ENCODE results near the gene PSMB2.
"Not testable (repeated sequence)": the region's sequence is repeated elsewhere in the genome, so short reads cannot be mapped to it uniquely, and the experiment has no call there.

The PSMB2 gene

DNA sequence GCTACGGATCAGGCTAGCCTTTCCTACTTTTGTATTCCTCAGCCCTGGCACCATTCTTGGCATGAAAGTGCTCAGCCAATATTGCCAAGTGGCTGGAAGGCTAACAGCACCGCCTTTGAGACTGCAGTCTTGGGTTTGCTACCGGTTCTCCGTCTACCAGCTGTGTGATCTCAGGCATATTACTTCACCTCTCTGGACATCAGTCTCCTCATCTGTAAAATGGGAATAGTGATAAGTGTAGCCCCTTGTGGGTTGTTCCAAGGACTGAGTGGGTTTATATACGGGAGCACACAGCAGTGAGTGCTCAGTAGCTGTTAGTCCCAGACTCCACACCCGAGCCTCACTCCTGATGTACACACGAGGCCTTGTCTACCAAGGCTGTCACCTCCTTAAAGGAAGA lies 54.5 kb downstream of the PSMB2 start:
- Mint-ChIP-seq H3K27me3 (no peaks in the 10 kb centered on the region), H3K27ac (ENCODE audit: low read depth) (no peak overlapping the region), H3K36me3 (ENCODE audit: insufficient read depth) (peaks cover 5% of the 10 kb centered on the region), H3K9me3 (no peaks in the 10 kb centered on the region), H3K4me1 (peaks cover 21% of the 10 kb centered on the region), H3K4me3 (no peak overlapping the region)
- ATAC-seq (replicated peaks; ENCODE audit: extremely low read depth, poor library complexity, severe bottlenecking) (no peak), DNase-seq (ENCODE audit: low spot score in 2 of 2) (no peak)

DNA sequence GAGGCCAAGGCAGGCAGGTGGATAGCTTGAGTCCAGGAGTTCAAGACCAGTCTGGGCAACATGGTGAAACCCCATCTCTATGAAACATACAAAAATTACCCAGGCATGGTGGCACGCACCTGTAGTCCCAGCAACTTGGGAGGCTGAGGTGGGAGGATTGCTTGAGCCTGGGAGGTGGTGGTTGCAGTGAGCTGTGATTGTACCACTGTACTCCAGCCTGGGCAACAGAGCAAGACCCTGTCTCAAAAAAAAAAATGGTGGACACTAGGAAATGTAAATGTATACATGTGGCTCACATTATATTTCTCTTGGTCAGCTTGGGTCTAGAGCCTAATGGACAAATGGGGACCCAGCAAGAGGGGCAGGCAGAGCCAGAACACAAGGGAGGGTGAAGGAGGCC lies 55.5 kb downstream of the PSMB2 start:
- DNase-seq (ENCODE audit: low spot score in 2 of 2); H3K9me3 Mint-ChIP-seq; H3K36me3 Mint-ChIP-seq (ENCODE audit: insufficient read depth); H3K4me3 Mint-ChIP-seq; H3K27me3 Mint-ChIP-seq; ATAC-seq (replicated peaks; ENCODE audit: extremely low read depth, poor library complexity, severe bottlenecking); H3K27ac Mint-ChIP-seq (ENCODE audit: low read depth): not testable (repeated sequence)
- peaks cover 21% of the 10 kb centered on the region for H3K4me1 Mint-ChIP-seq

DNA sequence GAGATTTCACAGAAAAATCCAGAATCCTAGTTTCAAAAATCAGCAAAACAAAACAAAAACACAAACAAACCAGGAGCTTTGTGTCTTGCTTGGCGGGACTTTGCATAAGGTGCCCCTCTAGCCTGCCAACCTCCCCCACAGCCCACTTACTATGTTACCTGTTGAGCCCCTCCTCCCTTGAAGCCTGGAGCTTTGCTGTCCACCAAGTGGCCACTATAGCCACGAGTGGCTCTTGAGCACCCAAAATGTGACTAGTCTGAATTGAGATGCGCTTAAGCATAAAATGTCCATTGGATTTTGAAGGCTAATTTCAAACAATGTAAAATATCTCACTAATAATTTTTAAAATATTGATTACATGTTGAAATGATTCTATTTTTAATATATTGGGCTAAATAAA lies 56.0 kb downstream of the PSMB2 start:
- H3K27ac Mint-ChIP-seq (ENCODE audit: low read depth) = no peak overlapping the region
- ATAC-seq (replicated peaks; ENCODE audit: extremely low read depth, poor library complexity, severe bottlenecking) (no peak), DNase-seq (ENCODE audit: low spot score in 2 of 2) (no peak)
- no peaks in the 10 kb centered on the region for H3K27me3 Mint-ChIP-seq
- no peak overlapping the region for H3K4me3 Mint-ChIP-seq
- peaks cover 21% of the 10 kb centered on the region for H3K4me1 Mint-ChIP-seq
- H3K36me3 Mint-ChIP-seq (ENCODE audit: insufficient read depth) = peaks cover 3% of the 10 kb centered on the region
- no peaks in the 10 kb centered on the region for H3K9me3 Mint-ChIP-seq

DNA sequence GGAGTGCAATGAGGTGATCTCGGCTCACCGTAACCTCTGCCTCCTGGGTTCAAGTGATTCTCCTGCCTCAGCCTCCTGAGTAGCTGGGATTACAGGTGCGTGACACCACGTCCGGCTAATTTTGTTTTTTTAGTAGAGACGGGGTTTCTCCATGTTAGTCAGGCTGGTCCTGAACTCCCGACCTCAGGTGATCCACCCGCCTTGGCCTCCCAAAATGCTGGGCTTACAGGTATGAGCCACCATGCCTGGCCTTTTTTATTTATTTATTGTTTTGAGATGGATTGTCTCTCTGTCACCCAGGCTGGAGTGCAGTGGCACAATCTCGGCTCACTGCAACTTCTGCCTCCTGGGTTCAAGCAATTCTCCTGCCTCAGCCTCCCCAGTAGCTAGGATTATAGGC lies 59.7 kb downstream of the PSMB2 start:
- not testable (repeated sequence) for DNase-seq (ENCODE audit: low spot score in 2 of 2); H3K4me3 Mint-ChIP-seq; H3K36me3 Mint-ChIP-seq (ENCODE audit: insufficient read depth); H3K9me3 Mint-ChIP-seq; ATAC-seq (replicated peaks; ENCODE audit: extremely low read depth, poor library complexity, severe bottlenecking); H3K27me3 Mint-ChIP-seq; H3K27ac Mint-ChIP-seq (ENCODE audit: low read depth)
- peaks cover 22% of the 10 kb centered on the region for H3K4me1 Mint-ChIP-seq

- DNase-seq (ENCODE audit: low spot score in 2 of 2) (no peak), ATAC-seq (replicated peaks; ENCODE audit: extremely low read depth, poor library complexity, severe bottlenecking) (no peak)
- Mint-ChIP-seq H3K4me3 (no peak overlapping the region), H3K4me1 (peaks cover 24% of the 10 kb centered on the region), H3K36me3 (ENCODE audit: insufficient read depth) (peaks cover 8% of the 10 kb centered on the region), H3K9me3 (no peaks in the 10 kb centered on the region), H3K27ac (ENCODE audit: low read depth) (no peak overlapping the region), H3K27me3 (no peaks in the 10 kb centered on the region)
Measured at GRCh38 chr1:35580949-35581388, 60.4 kb downstream of the PSMB2 start.

- DNase-seq (ENCODE audit: low spot score in 2 of 2) (peak; percentile 39 to 65), ATAC-seq (replicated peaks; ENCODE audit: extremely low read depth, poor library complexity, severe bottlenecking) (peak; percentile 90)
- Mint-ChIP-seq H3K36me3 (ENCODE audit: insufficient read depth) (peaks cover 7% of the 10 kb centered on the region), H3K27ac (ENCODE audit: low read depth) (peak overlapping the region; percentile 88), H3K9me3 (no peaks in the 10 kb centered on the region), H3K27me3 (no peaks in the 10 kb centered on the region), H3K4me1 (peaks cover 32% of the 10 kb centered on the region), H3K4me3 (peak overlapping the region; percentile 83)
Measured at GRCh38 chr1:35577071-35577998, 64.0 kb downstream of the PSMB2 start.

DNA sequence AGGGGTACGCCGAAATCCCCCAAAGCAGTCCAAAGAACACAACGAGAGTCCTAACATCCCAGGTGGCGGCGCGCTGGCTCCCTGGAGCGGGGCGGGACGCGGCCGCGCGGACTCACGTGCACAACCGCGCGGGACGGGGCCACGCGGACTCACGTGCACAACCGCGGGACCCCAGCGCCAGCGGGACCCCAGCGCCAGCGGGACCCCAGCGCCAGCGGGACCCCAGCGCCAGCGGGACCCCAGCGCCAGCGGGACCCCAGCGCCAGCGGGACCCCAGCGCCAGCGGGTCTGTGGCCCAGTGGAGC lies 64.6 kb downstream of the PSMB2 start:
- not testable (repeated sequence) for H3K9me3 Mint-ChIP-seq; DNase-seq (ENCODE audit: low spot score in 2 of 2)

DNA sequence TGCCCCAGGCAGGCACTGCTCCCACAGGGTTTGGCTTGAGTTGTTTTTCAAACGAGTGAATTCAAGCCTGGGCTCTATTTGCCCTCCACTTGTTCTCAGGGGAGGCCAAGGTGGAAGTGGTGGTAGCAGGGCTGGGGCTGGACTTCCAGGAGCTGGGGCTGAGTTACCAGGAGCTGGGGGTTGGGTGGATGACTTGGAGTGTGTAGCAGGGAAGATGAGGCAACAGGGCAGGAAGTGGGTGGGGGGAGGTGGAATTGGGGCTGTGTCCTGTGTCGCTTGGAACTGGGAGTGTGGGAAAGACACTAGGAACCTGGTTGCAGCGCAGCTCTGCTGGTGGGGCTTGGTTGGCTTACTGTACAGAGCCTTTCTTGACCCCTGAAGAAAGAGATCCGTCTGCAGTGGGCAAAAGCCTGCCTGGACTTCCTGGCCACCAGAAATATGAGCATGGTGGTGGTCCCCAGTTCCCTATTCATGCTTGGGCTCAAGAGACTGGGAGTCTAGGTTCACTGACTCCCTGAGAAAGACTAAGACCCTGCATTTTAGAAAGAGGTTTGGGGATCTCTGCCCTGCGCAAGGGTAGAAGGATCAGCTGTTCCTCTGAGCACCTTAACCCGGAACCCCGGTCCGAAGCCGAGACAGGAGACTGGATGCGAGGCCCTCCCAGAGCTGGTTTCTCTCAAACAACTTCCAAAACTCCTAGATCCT lies 65.1 kb downstream of the PSMB2 start:
- Mint-ChIP-seq H3K4me1 (peaks cover 32% of the 10 kb centered on the region), H3K27ac (ENCODE audit: low read depth) (peak overlapping the region; percentile 88), H3K4me3 (peak overlapping the region; percentile 83), H3K36me3 (ENCODE audit: insufficient read depth) (peaks cover 7% of the 10 kb centered on the region), H3K9me3 (no peaks in the 10 kb centered on the region), H3K27me3 (no peaks in the 10 kb centered on the region)
- DNase-seq (ENCODE audit: low spot score in 2 of 2) (no peak), ATAC-seq (replicated peaks; ENCODE audit: extremely low read depth, poor library complexity, severe bottlenecking) (no peak)

More for the DNA sequence above, 64.6 kb downstream of the PSMB2 start:
- peak overlapping the region; percentile 83 for H3K4me3 Mint-ChIP-seq
- not testable (repeated sequence) for H3K27me3 Mint-ChIP-seq; ATAC-seq (replicated peaks; ENCODE audit: extremely low read depth, poor library complexity, severe bottlenecking); H3K36me3 Mint-ChIP-seq (ENCODE audit: insufficient read depth)
- peak overlapping the region; percentile 88 for H3K27ac Mint-ChIP-seq (ENCODE audit: low read depth)
- peaks cover 32% of the 10 kb centered on the region for H3K4me1 Mint-ChIP-seq

DNA sequence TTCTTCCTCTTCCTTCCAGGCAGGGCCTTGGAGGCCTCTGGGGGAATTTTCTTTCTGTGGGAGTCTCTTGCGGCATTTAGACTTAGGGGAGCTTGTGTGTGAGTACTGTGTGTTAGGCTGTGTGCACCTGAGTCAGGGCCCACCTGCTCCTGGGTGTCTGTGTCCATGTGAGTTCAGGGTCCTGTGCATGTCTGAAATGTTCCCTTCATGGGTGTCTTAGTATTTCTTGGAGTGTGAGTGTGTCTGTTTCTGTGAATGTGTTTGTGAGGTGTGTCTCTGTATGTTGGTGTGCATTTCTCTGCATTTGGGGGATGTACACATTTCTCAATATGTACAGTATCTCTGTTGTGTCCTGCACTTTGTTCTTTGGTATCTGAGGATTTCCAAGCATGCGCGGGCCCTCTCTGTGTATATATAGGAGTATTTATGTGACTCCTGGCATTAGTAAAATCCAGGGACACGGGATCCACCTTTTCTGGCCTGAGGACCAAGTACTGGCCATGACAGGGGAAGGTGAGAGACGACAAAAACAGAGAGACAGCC lies 65.8 kb downstream of the PSMB2 start:
- no peak for ATAC-seq (replicated peaks; ENCODE audit: extremely low read depth, poor library complexity, severe bottlenecking)
- H3K27ac Mint-ChIP-seq (ENCODE audit: low read depth) = peak overlapping the region; percentile 88

DNA sequence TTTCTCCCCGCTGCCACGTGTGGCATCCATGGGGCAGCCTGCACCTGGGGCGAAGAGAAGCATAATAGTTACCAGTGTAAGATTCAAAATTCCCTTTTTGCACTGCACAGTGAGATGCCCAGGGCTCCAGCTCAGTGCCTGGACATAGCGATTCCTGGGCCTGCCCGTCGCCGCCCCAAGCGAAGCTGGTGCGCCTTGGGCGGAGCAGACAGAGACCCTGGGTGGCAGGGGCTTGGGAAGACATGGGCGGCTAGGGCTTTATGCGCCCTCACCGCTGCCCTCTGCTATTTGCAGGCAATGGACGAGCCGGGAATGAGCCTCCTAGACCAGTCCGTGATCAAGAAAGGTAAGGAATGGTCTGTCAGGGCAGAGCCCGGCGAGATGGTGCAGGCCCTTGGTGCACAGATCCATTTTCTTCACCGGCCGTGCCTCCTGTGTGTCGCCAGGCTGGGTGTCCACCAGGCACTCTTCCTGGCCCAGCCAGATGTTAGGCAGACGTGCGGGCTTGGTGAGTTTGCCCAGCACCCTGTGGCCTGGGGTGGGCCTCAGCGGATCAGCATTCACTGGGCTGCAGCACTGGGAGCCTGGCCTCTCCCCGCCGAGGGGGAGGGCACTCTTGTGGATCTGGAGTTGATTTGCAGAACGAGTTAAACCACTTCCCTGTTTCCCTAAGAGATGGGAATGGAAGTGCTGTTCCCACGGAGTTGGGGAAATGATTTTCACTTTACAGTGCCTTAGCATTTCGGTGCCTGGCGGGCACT lies 66.5 kb downstream of the PSMB2 start:
- Mint-ChIP-seq H3K27me3 (no peaks in the 10 kb centered on the region), H3K36me3 (ENCODE audit: insufficient read depth) (peaks cover 7% of the 10 kb centered on the region), H3K4me3 (peak overlapping the region; percentile 83), H3K4me1 (peaks cover 39% of the 10 kb centered on the region), H3K9me3 (no peaks in the 10 kb centered on the region), H3K27ac (ENCODE audit: low read depth) (no peak overlapping the region)
- ATAC-seq (replicated peaks; ENCODE audit: extremely low read depth, poor library complexity, severe bottlenecking) = no peak
- no peak for DNase-seq (ENCODE audit: low spot score in 2 of 2)

More for the DNA sequence above, 65.8 kb downstream of the PSMB2 start:
- H3K4me1 Mint-ChIP-seq = peaks cover 32% of the 10 kb centered on the region
- peaks cover 7% of the 10 kb centered on the region for H3K36me3 Mint-ChIP-seq (ENCODE audit: insufficient read depth)
- no peaks in the 10 kb centered on the region for H3K27me3 Mint-ChIP-seq
- no peaks in the 10 kb centered on the region for H3K9me3 Mint-ChIP-seq
- H3K4me3 Mint-ChIP-seq = peak overlapping the region; percentile 83
- DNase-seq (ENCODE audit: low spot score in 2 of 2) = no peak

GRCh38 chr1:35574125-35574654 lies 67.1 kb downstream of the PSMB2 start:
- Mint-ChIP-seq H3K36me3 (ENCODE audit: insufficient read depth) (peaks cover 7% of the 10 kb centered on the region), H3K27ac (ENCODE audit: low read depth) (no peak overlapping the region), H3K27me3 (no peaks in the 10 kb centered on the region), H3K4me1 (peaks cover 45% of the 10 kb centered on the region), H3K9me3 (no peaks in the 10 kb centered on the region), H3K4me3 (no peak overlapping the region)
- ATAC-seq (replicated peaks; ENCODE audit: extremely low read depth, poor library complexity, severe bottlenecking) (no peak), DNase-seq (ENCODE audit: low spot score in 2 of 2) (no peak)

All from central memory CD8-positive, alpha-beta T cell (primary cell).